ENCODE measurements around the gene UGT1A7. TPM values are rescaled to one million over a fixed set of nuclear protein-coding genes. Genes with fewer than 3 reads are reported as not detected.

The UGT1A7 gene
- total RNA-seq, 1 donor from 2014 or later, result 4.9 TPM

DNA sequence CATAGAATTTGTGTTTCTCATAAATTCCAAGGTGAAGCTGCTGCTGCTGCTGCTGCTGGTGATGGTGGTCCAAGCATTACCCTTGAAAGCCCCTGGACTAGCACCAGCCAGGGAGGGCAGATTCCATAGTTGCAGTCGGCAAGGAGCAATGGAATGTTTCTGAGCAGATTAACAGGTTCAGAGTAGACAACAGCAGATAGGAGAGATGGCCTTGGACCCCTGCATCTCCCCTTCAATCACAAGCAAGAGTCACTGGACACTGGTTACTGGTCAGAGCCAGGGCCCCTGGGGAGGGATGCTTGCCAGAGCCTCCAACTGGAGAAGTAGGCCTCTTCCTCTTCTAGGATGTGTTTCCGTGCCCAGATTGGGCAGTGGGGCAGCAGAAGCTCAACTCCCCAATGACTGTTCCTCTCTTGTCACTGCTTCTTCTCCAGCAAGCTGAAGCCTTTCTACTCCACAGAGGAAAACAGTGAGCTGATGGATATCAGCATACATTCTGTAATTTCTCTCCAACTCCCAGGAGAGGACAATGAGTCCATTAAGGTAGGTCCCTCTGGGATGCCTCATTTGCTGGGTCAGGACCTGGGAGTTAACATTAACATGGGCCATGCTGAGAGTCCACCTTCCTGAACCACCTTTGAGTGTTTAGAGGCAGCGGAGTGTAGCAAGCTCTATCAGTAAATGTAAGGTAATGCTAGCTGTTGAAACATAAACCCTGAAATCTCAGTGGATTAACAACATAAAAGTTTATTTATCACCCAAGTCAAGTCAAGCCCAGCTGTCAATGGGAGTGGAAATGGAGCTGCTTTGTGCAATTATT, 131.7 kb downstream of the UGT1A7 start:
- no peak for DNase-seq (ENCODE audit: extremely low spot score in 2 of 2)

DNA sequence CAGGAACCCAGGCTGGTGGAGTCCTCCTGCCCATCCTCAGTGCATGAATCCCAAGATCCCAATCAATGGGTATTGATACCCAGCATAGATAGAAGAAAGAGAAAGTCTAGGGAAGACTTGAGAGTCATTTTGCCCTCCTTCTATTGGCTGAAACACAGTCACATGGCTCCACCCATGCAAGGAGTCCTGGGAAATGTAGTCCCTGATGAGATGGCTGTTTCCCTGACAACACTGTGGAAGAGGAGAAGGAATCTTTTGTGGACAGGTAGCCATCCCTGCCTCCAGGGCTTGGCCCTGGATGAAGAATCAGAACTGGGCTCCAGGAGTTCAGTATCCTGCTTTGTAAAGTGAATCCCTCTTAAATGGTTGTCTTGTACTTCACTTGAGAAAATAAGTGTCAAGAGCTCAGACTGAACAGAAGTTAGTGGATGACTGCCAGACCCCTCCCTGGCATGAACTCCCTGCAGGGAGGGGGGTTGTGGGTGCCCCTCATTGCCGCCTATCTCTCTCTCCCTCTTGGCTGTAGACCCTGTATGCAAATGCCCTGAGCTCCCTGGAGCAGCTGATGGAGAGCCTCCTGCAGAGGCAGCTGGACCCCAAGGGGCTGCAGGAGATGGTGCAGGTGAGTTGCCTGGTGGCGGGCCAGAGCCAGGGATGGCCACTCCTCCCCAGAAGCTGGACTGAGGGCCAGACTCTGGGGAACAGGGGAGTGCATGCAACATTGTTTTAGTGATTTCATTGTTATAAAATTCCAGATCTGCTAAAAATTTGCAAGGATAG, 132.5 kb downstream of the UGT1A7 start:
- DNase-seq (ENCODE audit: extremely low spot score in 2 of 2), result no peak
- intact Hi-C loops (cut with DNase I), result no loop called here

More for the DNA sequence above, 131.7 kb downstream of the UGT1A7 start:
- no peak overlapping the region for H3K27ac ChIP-seq
- no peak overlapping the region for H3K4me3 ChIP-seq
- H3K36me3 ChIP-seq, result no peaks in the 10 kb centered on the region
- H3K27me3 ChIP-seq, result no peaks in the 10 kb centered on the region
- H3K4me1 ChIP-seq, result no peaks in the 10 kb centered on the region
- no peaks in the 10 kb centered on the region for H3K9me3 ChIP-seq
- intact Hi-C loops (cut with DNase I), result no loop called here
- TF ChIP-seq, protein P1, sequence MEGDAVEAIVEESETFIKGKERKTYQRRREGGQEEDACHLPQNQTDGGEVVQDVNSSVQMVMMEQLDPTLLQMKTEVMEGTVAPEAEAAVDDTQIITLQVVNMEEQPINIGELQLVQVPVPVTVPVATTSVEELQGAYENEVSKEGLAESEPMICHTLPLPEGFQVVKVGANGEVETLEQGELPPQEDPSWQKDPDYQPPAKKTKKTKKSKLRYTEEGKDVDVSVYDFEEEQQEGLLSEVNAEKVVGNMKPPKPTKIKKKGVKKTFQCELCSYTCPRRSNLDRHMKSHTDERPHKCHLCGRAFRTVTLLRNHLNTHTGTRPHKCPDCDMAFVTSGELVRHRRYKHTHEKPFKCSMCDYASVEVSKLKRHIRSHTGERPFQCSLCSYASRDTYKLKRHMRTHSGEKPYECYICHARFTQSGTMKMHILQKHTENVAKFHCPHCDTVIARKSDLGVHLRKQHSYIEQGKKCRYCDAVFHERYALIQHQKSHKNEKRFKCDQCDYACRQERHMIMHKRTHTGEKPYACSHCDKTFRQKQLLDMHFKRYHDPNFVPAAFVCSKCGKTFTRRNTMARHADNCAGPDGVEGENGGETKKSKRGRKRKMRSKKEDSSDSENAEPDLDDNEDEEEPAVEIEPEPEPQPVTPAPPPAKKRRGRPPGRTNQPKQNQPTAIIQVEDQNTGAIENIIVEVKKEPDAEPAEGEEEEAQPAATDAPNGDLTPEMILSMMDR (IDR thresholded peaks at IDR 0.05), result no peak
- TF ChIP-seq POLR2A (IDR thresholded peaks at IDR 0.05) (no peak), POLR2AphosphoS5 (IDR thresholded peaks at IDR 0.05; ENCODE audit: insufficient read depth in 1 of 2, low read depth in 1 of 2) (no peak)

DNA sequence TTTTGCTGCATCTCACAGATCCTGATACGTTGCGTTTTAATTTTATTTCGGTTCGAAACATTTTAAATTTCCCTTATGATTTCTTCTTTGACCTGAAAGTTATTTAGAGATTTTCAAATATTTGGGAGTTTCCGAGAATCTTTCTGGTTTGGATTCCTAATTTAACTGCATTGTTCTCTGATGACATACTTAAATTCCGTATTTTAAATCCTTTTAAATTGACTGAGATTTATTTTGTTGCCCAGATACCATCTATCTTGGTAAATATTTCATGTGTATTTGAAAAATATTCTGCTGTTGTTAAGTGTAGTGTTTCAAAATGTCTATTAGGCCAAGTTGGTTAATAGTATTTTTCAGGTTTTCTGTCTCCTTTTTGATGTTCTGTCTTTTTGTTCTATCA, 134.2 kb downstream of the UGT1A7 start:
- TF ChIP-seq, protein P1 (IDR thresholded peaks at IDR 0.05), result no peak
- TF ChIP-seq POLR2AphosphoS5 (IDR thresholded peaks at IDR 0.05; ENCODE audit: insufficient read depth in 1 of 2, low read depth in 1 of 2) (no peak), POLR2A (IDR thresholded peaks at IDR 0.05) (no peak)

More for the DNA sequence above, 132.5 kb downstream of the UGT1A7 start:
- H3K27ac ChIP-seq, result no peak overlapping the region
- H3K36me3 ChIP-seq, result no peaks in the 10 kb centered on the region
- no peak overlapping the region for H3K4me3 ChIP-seq
- H3K4me1 ChIP-seq, result no peaks in the 10 kb centered on the region
- no peak for TF ChIP-seq POLR2A (IDR thresholded peaks at IDR 0.05)
- no peaks in the 10 kb centered on the region for H3K27me3 ChIP-seq
- H3K9me3 ChIP-seq, result no peaks in the 10 kb centered on the region

DNA sequence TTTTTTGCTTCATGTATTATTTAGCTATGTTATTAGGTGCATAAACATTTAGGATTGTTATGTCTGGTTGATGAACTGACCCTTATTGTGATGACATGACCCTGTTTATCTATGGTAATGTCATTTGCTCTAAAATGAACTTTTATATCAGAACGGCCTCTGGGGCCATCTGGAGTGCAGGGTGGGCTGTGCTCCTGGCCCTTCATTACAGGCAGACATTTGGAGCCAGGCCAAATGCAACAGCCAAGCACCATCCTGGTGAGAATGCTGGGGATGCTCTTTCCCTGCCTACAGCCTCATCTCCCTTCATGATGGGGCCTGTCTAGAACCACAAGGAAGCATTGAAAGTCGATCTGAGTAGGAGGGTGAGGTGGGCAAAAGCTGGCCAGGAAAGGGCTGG, 134.6 kb downstream of the UGT1A7 start:
- no peaks in the 10 kb centered on the region for H3K4me1 ChIP-seq
- no peaks in the 10 kb centered on the region for H3K36me3 ChIP-seq
- H3K9me3 ChIP-seq, result no peaks in the 10 kb centered on the region
- DNase-seq (ENCODE audit: extremely low spot score in 2 of 2), result no peak
- TF ChIP-seq POLR2AphosphoS5 (IDR thresholded peaks at IDR 0.05; ENCODE audit: insufficient read depth in 1 of 2, low read depth in 1 of 2), result no peak
- H3K4me3 ChIP-seq, result no peak overlapping the region
- no peak overlapping the region for H3K27ac ChIP-seq
- no peaks in the 10 kb centered on the region for H3K27me3 ChIP-seq
- intact Hi-C loops (cut with DNase I), result no loop called here

More for the DNA sequence above, 134.2 kb downstream of the UGT1A7 start:
- Histone ChIP-seq H3K36me3 (no peaks in the 10 kb centered on the region), H3K4me1 (no peaks in the 10 kb centered on the region), H3K27ac (no peak overlapping the region), H3K9me3 (no peaks in the 10 kb centered on the region), H3K4me3 (no peak overlapping the region), H3K27me3 (no peaks in the 10 kb centered on the region)
- intact Hi-C loops (cut with DNase I), result no loop called here
- no peak for DNase-seq (ENCODE audit: extremely low spot score in 2 of 2)

DNA sequence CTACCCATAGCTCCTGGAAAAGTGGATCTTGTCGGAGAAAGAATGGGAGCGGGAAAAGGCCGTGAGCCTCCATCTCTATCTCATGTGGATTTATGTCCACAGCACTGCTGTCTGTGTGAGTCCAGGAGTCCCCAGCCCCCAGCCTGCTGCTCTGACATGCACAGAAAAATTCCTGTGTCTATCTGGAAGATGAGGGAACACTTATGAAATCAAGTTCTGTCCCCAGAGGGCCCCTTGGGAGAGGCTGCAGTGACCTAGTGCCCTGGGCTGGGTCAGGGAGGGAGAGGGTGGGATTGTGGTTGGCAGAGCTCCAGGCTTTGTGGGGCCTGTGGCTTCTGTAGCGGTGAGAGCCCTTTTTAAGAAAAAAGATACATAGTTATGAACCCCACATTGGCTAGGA, 135.1 kb downstream of the UGT1A7 start:
- TF ChIP-seq POLR2AphosphoS5 (IDR thresholded peaks at IDR 0.05; ENCODE audit: insufficient read depth in 1 of 2, low read depth in 1 of 2) (no peak), POLR2A (IDR thresholded peaks at IDR 0.05) (no peak)
- TF ChIP-seq, protein P1 (IDR thresholded peaks at IDR 0.05), result no peak
- no peak for DNase-seq (ENCODE audit: extremely low spot score in 2 of 2)
- H3K27me3 ChIP-seq, result no peaks in the 10 kb centered on the region
- H3K36me3 ChIP-seq, result no peaks in the 10 kb centered on the region
- intact Hi-C loops (cut with DNase I), result no loop called here
- H3K4me3 ChIP-seq, result no peak overlapping the region
- H3K4me1 ChIP-seq, result no peaks in the 10 kb centered on the region
- H3K9me3 ChIP-seq, result no peaks in the 10 kb centered on the region
- H3K27ac ChIP-seq, result no peak overlapping the region
